Measurements from ENCODE around the gene NIP7. TPM values are rescaled to one million over a fixed set of nuclear protein-coding genes. Genes with fewer than 3 reads are reported as not detected.

NIP7 gene
- total RNA-seq, 1 experiment from 2014 or later = 72.8 TPM

- Histone ChIP-seq H3T11ph (ENCODE audit: low read length) (no peak overlapping the region), H2AK5ac (ENCODE audit: insufficient read length, low read length) (no peak overlapping the region), H2BK20ac (ENCODE audit: low read depth, low read length, poor library complexity, severe bottlenecking) (no peak overlapping the region), H2BK120ac (ENCODE audit: low read depth, low read length, poor library complexity, severe bottlenecking) (no peak overlapping the region), H4K5ac (ENCODE audit: insufficient read length, low read depth, low read length) (no peak overlapping the region), H3K23ac (ENCODE audit: insufficient read length, low read depth, low read length) (no peak overlapping the region), H3K79me2 (ENCODE audit: insufficient read depth, low read length) (peaks cover 4% of the 10 kb centered on the region; the same call in 1 of the 2 replicates), H3K27me3 (ENCODE audit: insufficient read depth, low read length) (no peaks in the 10 kb centered on the region), H3K9me3 (ENCODE audit: control insufficient read depth, low read depth, low read length) (no peaks in the 10 kb centered on the region), H3K56ac (ENCODE audit: insufficient read length, low read depth, low read length) (no peak overlapping the region), H2BK12ac (ENCODE audit: insufficient read length, low read depth, low read length) (no peak overlapping the region), H3K27ac (ENCODE audit: insufficient read length, low read depth, low read length) (no peak overlapping the region), H3K4me1 (ENCODE audit: insufficient read depth, low read length) (no peaks in the 10 kb centered on the region), H2AFZ (ENCODE audit: low read length) (no peak overlapping the region), H3K9ac (ENCODE audit: extremely low read depth, insufficient read length, low read length) (no peak overlapping the region), H3K79me1 (ENCODE audit: insufficient read depth, low read depth, low read length, poor library complexity, severe bottlenecking) (peaks cover under 1% of the 10 kb centered on the region), H4K8ac (replicated peaks; ENCODE audit: insufficient read length, low read depth, low read length) (no peak overlapping the region), H3K14ac (ENCODE audit: insufficient read depth, low read length) (no peak overlapping the region), H3K4ac (ENCODE audit: low read depth, low read length) (no peak overlapping the region), H4K20me1 (ENCODE audit: control insufficient read depth, insufficient read depth, insufficient read length) (no peaks in the 10 kb centered on the region), H2BK15ac (ENCODE audit: low read depth, low read length) (no peak overlapping the region), H2BK5ac (ENCODE audit: insufficient read length, low read length) (no peak overlapping the region), H3K18ac (ENCODE audit: insufficient read length, low read depth, low read length) (no peak overlapping the region), H3K23me2 (ENCODE audit: insufficient read length, low read depth, low read length, poor library complexity, severe bottlenecking) (no peaks in the 10 kb centered on the region), H3K4me2 (ENCODE audit: insufficient read depth, insufficient read length, low read length) (no peak overlapping the region), H4K91ac (ENCODE audit: insufficient read length, low read depth, low read length) (no peak overlapping the region)
- WGBS (ENCODE audit: extremely low coverage, insufficient read length, low lambda C conversion rate) = no CpG with 5 or more reads among the region's 14 CpGs
- no peak overlapping the region for H3K4me3 Mint-ChIP-seq
- no peak overlapping the region for H3K27ac Mint-ChIP-seq
- no peak for TF ChIP-seq CTCF (conservative IDR thresholded peaks at IDR 0.05)
- no peaks in the 10 kb centered on the region for H3K9me3 Mint-ChIP-seq
- peaks cover 48 to 97% (median 86%) of the 10 kb centered on the region in 3 experiments for H3K36me3 Mint-ChIP-seq (ENCODE audit: insufficient read depth in 1 of 3, low read depth in 3 of 3)
- H3K4me1 Mint-ChIP-seq = peaks cover 6 to 12% of the 10 kb centered on the region in 2 experiments; a peak in 3 of 4 replicates
- H3K27me3 Mint-ChIP-seq (ENCODE audit: low read depth) = no peaks in the 10 kb centered on the region
- DNase-seq = no peak
Observed at GRCh38 chr16:69323415-69323814, 16.2 kb upstream of the NIP7 start.

All from H9 (cell line).